Colonic mucosa (tissue), 4 donors: ENCODE results near the gene ADRA2C. TPM values are rescaled to one million over a fixed set of nuclear protein-coding genes. Genes with fewer than 3 reads are reported as not detected.

Experiments
- DNase-seq: peaks from one replicate; pipeline ENCODE4 v3.0.0-alpha.2; 2020
- H3K27ac ChIP-seq: fragments of 200-600 bp; one replicate; pipeline ENCODE4 v1.8.0; 2021
- H3K27me3 ChIP-seq: fragments of 200-600 bp; one replicate; pipeline ENCODE4 v1.8.0; 2021
- H3K36me3 ChIP-seq: fragments of 200-600 bp; one replicate; pipeline ENCODE4 v1.8.0; 2021
- H3K4me1 ChIP-seq: fragments of 200-600 bp; one replicate; pipeline ENCODE4 v1.8.0; 2021; ENCODE audit warnings: mild to moderate bottlenecking
- H3K4me3 ChIP-seq: fragments of 200-600 bp; one replicate; pipeline ENCODE4 v1.8.0; 2021
- H3K9ac ChIP-seq, 2 donors: one replicate each; pipeline ENCODE4 v1.7.0; 2013; ENCODE audit warnings: control low read depth in 2 of 2, low read depth in 2 of 2, low read length in 2 of 2
- H3K9me3 ChIP-seq: fragments of 200-600 bp; one replicate; pipeline ENCODE4 v1.8.0; 2021
- CTCF ChIP-seq: fragments of 200-600 bp; IDR thresholded peaks from one replicate; pipeline ENCODE4 v1.8.0; 2022; ENCODE audit warnings: antibody characterized with exemption, mild to moderate bottlenecking
- intact Hi-C: fragments of 100-400 bp; cut with DNase I; formaldehyde crosslinking; loops from one replicate; pipeline ENCODE4 v1.14.1; 2022
- total RNA-seq, 2 donors: library from RNA; stranded (reverse); fragmentation: NEBNext Ultra II Directional in 1 of 2; extraction: Animal tissue kit (Norgen Biotek cat#: 25700) in 1 of 2; gene quantifications; one replicate each; pipeline ENCODE4 v1.2.1, GENCODE V29; 2021
- donor health status: healthy.
- donor health status: DM: no; HTN: no; CAD: no.
- donor health status: DM: no; HTN: no; CAD: no.

ADRA2C gene
- total RNA-seq, 2 donors from 2014 or later = 0.61 to 0.69 TPM

DNA sequence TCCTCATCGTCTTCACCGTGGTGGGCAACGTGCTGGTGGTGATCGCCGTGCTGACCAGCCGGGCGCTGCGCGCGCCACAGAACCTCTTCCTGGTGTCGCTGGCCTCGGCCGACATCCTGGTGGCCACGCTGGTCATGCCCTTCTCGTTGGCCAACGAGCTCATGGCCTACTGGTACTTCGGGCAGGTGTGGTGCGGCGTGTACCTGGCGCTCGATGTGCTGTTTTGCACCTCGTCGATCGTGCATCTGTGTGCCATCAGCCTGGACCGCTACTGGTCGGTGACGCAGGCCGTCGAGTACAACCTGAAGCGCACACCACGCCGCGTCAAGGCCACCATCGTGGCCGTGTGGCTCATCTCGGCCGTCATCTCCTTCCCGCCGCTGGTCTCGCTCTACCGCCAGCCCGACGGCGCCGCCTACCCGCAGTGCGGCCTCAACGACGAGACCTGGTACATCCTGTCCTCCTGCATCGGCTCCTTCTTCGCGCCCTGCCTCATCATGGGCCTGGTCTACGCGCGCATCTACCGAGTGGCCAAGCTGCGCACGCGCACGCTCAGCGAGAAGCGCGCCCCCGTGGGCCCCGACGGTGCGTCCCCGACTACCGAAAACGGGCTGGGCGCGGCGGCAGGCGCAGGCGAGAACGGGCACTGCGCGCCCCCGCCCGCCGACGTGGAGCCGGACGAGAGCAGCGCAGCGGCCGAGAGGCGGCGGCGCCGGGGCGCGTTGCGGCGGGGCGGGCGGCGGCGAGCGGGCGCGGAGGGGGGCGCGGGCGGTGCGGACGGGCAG is 792 bp downstream of the ADRA2C start:
- Histone ChIP-seq H3K9ac (no peak overlapping the region), H3K4me1 (no peaks in the 10 kb centered on the region), H3K4me3 (no peak overlapping the region), H3K27me3 (peaks cover 25% of the 10 kb centered on the region), H3K27ac (no peak overlapping the region), H3K9me3 (no peaks in the 10 kb centered on the region), H3K36me3 (no peaks in the 10 kb centered on the region)
- no peak for DNase-seq
- intact Hi-C loops = loop anchor here (10.0 kb wide), 1 partner anchor 108 kb away; no protein-coding TSS in a partner anchor
- TF ChIP-seq CTCF = no peak

GRCh38 chr4:3767570-3768288 is 1.5 kb downstream of the ADRA2C start:
- Histone ChIP-seq H3K4me1 (no peaks in the 10 kb centered on the region), H3K9me3 (no peaks in the 10 kb centered on the region), H3K4me3 (no peak overlapping the region), H3K36me3 (no peaks in the 10 kb centered on the region), H3K27me3 (peaks cover 25% of the 10 kb centered on the region), H3K27ac (no peak overlapping the region), H3K9ac (no peak overlapping the region)
- intact Hi-C loops = loop anchor here (10.0 kb wide), 1 partner anchor 107 kb away; no protein-coding TSS in a partner anchor
- no peak for TF ChIP-seq CTCF
- peak; percentile 26 for DNase-seq

GRCh38 chr4:3768842-3769641 is 2.9 kb downstream of the ADRA2C start:
- Histone ChIP-seq H3K9ac (no peak overlapping the region), H3K4me3 (no peak overlapping the region), H3K36me3 (no peaks in the 10 kb centered on the region), H3K9me3 (no peaks in the 10 kb centered on the region), H3K27ac (no peak overlapping the region), H3K27me3 (peaks cover 25% of the 10 kb centered on the region), H3K4me1 (no peaks in the 10 kb centered on the region)
- DNase-seq = no peak
- intact Hi-C loops = loop anchor here (10.0 kb wide), 1 partner anchor 106 kb away; no protein-coding TSS in a partner anchor
- no peak for TF ChIP-seq CTCF

GRCh38 chr4:3769642-3770184 is 3.5 kb downstream of the ADRA2C start:
- Histone ChIP-seq H3K9me3 (no peaks in the 10 kb centered on the region), H3K27ac (no peak overlapping the region), H3K36me3 (no peaks in the 10 kb centered on the region), H3K4me1 (no peaks in the 10 kb centered on the region), H3K27me3 (peaks cover 21% of the 10 kb centered on the region), H3K9ac (no peak overlapping the region), H3K4me3 (no peak overlapping the region)
- DNase-seq = no peak
- TF ChIP-seq CTCF = no peak
- intact Hi-C loops = loop anchor here (10.0 kb wide), 1 partner anchor 105 kb away; no protein-coding TSS in a partner anchor
